Measurements from ENCODE around the gene ANXA11. TPM values are rescaled to one million over a fixed set of nuclear protein-coding genes. Genes with fewer than 3 reads are reported as not detected.

The ANXA11 gene
- total and polyA plus RNA-seq, 2 experiments from 2014 or later: 42.3 to 70.0 TPM

DNA sequence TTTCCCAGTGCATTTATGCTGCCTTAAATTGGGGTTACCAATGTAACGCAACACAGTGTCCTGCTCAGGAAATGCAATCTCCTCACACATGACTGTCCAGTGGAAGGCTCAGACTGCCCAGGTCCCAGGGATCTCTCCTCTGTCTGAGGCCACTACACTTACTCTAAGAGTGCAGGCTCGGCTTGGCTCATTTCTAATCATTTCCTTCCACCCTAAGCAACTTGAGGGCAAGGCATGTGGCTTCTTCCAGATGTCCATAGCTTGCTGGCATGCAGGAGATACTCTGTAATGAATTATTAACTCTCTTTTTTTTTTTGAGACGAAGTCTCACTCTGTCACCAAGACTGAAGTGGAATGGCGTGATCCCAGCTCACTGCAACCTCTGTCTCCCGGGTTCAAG lies 49.1 kb downstream of the ANXA11 start:
- Histone ChIP-seq H3K9me2 (ENCODE audit: insufficient read depth) (no peaks in the 10 kb centered on the region), H3K36me3 (ENCODE audit: insufficient read depth) (no peaks in the 10 kb centered on the region), H2AFZ (no peak overlapping the region), H3F3A (replicated peaks; ENCODE audit: low read depth) (no peaks in the 10 kb centered on the region), H4K20me1 (replicated peaks; ENCODE audit: insufficient read depth) (no peaks in the 10 kb centered on the region), H3K27me3 (ENCODE audit: insufficient read depth) (no peaks in the 10 kb centered on the region), H3K27ac (ENCODE audit: low read depth) (no peak overlapping the region), H3K4me1 (ENCODE audit: insufficient read depth) (0 out of 2 replicates have a peak, but pooled peaks cover under 1% of the 10 kb centered on the region), H3K79me2 (replicated peaks; ENCODE audit: insufficient read depth) (no peaks in the 10 kb centered on the region), H3K4me2 (no peak overlapping the region), H3K4me3 (no peak overlapping the region)
- no peak for ATAC-seq
- Mint-ChIP-seq H3K27me3 (ENCODE audit: insufficient read depth, low read depth, poor library complexity) (peaks cover 9% of the 10 kb centered on the region), H3K4me1 (peaks cover 10% of the 10 kb centered on the region), H3K9me3 (no peaks in the 10 kb centered on the region), H3K36me3 (ENCODE audit: low read depth) (peaks cover 34% of the 10 kb centered on the region), H3K27ac (no peak overlapping the region), H3K4me3 (no peak overlapping the region)
- DNase-seq (ENCODE audit: low spot score): no peak
- TF ChIP-seq ZNF331 (CRISPR knock-in tag; IDR thresholded peaks at IDR 0.05; ENCODE audit: low read depth) (no peak), CREB1 (CRISPR knock-in tag; IDR thresholded peaks at IDR 0.05; ENCODE audit: low read depth) (no peak), POLR2AphosphoS5 (IDR thresholded peaks at IDR 0.05; ENCODE audit: low read depth) (no peak), JUNB (IDR thresholded peaks at IDR 0.05; ENCODE audit: unreplicated experiment) (no peak), NANOG (IDR thresholded peaks at IDR 0.05; ENCODE audit: borderline replicate concordance) (no peak), STAT1 (IDR thresholded peaks at IDR 0.05; ENCODE audit: unreplicated experiment) (no peak), EZH2 (IDR thresholded peaks at IDR 0.05; ENCODE audit: low read depth, unreplicated experiment) (no peak), ZNF114 (CRISPR knock-in tag; IDR thresholded peaks at IDR 0.05) (no peak), EZH2phosphoT487 (IDR thresholded peaks at IDR 0.05; ENCODE audit: unreplicated experiment) (no peak)
- TF ChIP-seq, protein P1, sequence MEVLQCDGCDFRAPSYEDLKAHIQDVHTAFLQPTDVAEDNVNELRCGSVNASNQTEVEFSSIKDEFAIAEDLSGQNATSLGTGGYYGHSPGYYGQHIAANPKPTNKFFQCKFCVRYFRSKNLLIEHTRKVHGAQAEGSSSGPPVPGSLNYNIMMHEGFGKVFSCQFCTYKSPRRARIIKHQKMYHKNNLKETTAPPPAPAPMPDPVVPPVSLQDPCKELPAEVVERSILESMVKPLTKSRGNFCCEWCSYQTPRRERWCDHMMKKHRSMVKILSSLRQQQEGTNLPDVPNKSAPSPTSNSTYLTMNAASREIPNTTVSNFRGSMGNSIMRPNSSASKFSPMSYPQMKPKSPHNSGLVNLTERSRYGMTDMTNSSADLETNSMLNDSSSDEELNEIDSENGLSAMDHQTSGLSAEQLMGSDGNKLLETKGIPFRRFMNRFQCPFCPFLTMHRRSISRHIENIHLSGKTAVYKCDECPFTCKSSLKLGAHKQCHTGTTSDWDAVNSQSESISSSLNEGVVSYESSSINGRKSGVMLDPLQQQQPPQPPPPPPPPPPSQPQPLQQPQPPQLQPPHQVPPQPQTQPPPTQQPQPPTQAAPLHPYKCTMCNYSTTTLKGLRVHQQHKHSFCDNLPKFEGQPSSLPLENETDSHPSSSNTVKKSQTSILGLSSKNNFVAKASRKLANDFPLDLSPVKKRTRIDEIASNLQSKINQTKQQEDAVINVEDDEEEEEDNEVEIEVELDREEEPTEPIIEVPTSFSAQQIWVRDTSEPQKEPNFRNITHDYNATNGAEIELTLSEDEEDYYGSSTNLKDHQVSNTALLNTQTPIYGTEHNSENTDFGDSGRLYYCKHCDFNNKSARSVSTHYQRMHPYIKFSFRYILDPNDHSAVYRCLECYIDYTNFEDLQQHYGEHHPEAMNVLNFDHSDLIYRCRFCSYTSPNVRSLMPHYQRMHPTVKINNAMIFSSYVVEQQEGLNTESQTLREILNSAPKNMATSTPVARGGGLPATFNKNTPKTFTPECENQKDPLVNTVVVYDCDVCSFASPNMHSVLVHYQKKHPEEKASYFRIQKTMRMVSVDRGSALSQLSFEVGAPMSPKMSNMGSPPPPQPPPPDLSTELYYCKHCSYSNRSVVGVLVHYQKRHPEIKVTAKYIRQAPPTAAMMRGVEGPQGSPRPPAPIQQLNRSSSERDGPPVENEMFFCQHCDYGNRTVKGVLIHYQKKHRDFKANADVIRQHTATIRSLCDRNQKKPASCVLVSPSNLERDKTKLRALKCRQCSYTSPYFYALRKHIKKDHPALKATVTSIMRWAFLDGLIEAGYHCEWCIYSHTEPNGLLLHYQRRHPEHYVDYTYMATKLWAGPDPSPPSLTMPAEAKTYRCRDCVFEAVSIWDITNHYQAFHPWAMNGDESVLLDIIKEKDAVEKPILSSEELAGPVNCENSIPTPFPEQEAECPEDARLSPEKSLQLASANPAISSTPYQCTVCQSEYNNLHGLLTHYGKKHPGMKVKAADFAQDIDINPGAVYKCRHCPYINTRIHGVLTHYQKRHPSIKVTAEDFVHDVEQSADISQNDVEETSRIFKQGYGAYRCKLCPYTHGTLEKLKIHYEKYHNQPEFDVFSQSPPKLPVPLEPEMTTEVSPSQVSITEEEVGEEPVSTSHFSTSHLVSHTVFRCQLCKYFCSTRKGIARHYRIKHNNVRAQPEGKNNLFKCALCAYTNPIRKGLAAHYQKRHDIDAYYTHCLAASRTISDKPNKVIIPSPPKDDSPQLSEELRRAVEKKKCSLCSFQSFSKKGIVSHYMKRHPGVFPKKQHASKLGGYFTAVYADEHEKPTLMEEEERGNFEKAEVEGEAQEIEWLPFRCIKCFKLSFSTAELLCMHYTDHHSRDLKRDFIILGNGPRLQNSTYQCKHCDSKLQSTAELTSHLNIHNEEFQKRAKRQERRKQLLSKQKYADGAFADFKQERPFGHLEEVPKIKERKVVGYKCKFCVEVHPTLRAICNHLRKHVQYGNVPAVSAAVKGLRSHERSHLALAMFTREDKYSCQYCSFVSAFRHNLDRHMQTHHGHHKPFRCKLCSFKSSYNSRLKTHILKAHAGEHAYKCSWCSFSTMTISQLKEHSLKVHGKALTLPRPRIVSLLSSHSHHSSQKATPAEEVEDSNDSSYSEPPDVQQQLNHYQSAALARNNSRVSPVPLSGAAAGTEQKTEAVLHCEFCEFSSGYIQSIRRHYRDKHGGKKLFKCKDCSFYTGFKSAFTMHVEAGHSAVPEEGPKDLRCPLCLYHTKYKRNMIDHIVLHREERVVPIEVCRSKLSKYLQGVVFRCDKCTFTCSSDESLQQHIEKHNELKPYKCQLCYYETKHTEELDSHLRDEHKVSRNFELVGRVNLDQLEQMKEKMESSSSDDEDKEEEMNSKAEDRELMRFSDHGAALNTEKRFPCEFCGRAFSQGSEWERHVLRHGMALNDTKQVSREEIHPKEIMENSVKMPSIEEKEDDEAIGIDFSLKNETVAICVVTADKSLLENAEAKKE (CRISPR knock-in tag; IDR thresholded peaks at IDR 0.05): no peak
- TF ChIP-seq, protein P2, sequence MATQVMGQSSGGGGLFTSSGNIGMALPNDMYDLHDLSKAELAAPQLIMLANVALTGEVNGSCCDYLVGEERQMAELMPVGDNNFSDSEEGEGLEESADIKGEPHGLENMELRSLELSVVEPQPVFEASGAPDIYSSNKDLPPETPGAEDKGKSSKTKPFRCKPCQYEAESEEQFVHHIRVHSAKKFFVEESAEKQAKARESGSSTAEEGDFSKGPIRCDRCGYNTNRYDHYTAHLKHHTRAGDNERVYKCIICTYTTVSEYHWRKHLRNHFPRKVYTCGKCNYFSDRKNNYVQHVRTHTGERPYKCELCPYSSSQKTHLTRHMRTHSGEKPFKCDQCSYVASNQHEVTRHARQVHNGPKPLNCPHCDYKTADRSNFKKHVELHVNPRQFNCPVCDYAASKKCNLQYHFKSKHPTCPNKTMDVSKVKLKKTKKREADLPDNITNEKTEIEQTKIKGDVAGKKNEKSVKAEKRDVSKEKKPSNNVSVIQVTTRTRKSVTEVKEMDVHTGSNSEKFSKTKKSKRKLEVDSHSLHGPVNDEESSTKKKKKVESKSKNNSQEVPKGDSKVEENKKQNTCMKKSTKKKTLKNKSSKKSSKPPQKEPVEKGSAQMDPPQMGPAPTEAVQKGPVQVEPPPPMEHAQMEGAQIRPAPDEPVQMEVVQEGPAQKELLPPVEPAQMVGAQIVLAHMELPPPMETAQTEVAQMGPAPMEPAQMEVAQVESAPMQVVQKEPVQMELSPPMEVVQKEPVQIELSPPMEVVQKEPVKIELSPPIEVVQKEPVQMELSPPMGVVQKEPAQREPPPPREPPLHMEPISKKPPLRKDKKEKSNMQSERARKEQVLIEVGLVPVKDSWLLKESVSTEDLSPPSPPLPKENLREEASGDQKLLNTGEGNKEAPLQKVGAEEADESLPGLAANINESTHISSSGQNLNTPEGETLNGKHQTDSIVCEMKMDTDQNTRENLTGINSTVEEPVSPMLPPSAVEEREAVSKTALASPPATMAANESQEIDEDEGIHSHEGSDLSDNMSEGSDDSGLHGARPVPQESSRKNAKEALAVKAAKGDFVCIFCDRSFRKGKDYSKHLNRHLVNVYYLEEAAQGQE (IDR thresholded peaks at IDR 0.05; ENCODE audit: unreplicated experiment): no peak
- TF ChIP-seq, protein P3, sequence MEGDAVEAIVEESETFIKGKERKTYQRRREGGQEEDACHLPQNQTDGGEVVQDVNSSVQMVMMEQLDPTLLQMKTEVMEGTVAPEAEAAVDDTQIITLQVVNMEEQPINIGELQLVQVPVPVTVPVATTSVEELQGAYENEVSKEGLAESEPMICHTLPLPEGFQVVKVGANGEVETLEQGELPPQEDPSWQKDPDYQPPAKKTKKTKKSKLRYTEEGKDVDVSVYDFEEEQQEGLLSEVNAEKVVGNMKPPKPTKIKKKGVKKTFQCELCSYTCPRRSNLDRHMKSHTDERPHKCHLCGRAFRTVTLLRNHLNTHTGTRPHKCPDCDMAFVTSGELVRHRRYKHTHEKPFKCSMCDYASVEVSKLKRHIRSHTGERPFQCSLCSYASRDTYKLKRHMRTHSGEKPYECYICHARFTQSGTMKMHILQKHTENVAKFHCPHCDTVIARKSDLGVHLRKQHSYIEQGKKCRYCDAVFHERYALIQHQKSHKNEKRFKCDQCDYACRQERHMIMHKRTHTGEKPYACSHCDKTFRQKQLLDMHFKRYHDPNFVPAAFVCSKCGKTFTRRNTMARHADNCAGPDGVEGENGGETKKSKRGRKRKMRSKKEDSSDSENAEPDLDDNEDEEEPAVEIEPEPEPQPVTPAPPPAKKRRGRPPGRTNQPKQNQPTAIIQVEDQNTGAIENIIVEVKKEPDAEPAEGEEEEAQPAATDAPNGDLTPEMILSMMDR (conservative IDR thresholded peaks at IDR 0.05; ENCODE audit: low read depth in 2 of 2): no peak
- TF ChIP-seq, protein P4, sequence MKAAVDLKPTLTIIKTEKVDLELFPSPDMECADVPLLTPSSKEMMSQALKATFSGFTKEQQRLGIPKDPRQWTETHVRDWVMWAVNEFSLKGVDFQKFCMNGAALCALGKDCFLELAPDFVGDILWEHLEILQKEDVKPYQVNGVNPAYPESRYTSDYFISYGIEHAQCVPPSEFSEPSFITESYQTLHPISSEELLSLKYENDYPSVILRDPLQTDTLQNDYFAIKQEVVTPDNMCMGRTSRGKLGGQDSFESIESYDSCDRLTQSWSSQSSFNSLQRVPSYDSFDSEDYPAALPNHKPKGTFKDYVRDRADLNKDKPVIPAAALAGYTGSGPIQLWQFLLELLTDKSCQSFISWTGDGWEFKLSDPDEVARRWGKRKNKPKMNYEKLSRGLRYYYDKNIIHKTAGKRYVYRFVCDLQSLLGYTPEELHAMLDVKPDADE (IDR thresholded peaks at IDR 0.05): no peak

Data from GM23338 (cell line).